Hepatocyte (in vitro differentiated cells): Measurements from ENCODE around the gene SRD5A1.

ENCODE experiments used
- EZH2 ChIP-seq: fragments of 200-600 bp; sonication (generic); IDR thresholded peaks from 2 replicates; pipeline ENCODE4 v1.6.1; 2016; ENCODE audit warnings: antibody characterized with exemption, mild to moderate bottlenecking, borderline replicate concordance
- EZH2phosphoT487 ChIP-seq: fragments of 200-600 bp; sonication (generic); IDR thresholded peaks from one replicate; pipeline ENCODE4 v1.6.1; 2018; ENCODE audit warnings: antibody characterized with exemption, mild to moderate bottlenecking, low read depth, moderate library complexity; ENCODE audit not compliant: unreplicated experiment, severe bottlenecking
- TF ChIP-seq, protein P1 (sequence below): fragments of 200-600 bp; sonication (generic); IDR thresholded peaks from 2 replicates; pipeline ENCODE4 v1.5.1; 2016; ENCODE audit warnings: antibody characterized with exemption, mild to moderate bottlenecking; ENCODE audit not compliant: poor library complexity

GRCh38 chr5:6660688-6661087 is 27.4 kb downstream of the SRD5A1 start:
- TF ChIP-seq, protein P1, sequence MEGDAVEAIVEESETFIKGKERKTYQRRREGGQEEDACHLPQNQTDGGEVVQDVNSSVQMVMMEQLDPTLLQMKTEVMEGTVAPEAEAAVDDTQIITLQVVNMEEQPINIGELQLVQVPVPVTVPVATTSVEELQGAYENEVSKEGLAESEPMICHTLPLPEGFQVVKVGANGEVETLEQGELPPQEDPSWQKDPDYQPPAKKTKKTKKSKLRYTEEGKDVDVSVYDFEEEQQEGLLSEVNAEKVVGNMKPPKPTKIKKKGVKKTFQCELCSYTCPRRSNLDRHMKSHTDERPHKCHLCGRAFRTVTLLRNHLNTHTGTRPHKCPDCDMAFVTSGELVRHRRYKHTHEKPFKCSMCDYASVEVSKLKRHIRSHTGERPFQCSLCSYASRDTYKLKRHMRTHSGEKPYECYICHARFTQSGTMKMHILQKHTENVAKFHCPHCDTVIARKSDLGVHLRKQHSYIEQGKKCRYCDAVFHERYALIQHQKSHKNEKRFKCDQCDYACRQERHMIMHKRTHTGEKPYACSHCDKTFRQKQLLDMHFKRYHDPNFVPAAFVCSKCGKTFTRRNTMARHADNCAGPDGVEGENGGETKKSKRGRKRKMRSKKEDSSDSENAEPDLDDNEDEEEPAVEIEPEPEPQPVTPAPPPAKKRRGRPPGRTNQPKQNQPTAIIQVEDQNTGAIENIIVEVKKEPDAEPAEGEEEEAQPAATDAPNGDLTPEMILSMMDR = no peak
- TF ChIP-seq EZH2 = no peak
- TF ChIP-seq EZH2phosphoT487 = no peak
